Activated T-helper 1 cell treated with anti-CD3 and anti-CD28 coated beads, Interleukin-12 subunit alpha, Interleukin-12 subunit beta, Interleukin-2, Interleukin-4 antibody, amounts not matched to agents 30 ng/mL and 10 ng/mL and 1 ng/mL, durations not matched to agents 14 hours and 24 hours and 36 hours (primary cell): ENCODE results near the gene PRKAR1B. TPM values are rescaled to one million over a fixed set of nuclear protein-coding genes. Genes with fewer than 3 reads are reported as not detected.

ENCODE experiments used
- DNase-seq: peaks from one replicate; pipeline ENCODE4 v3.0.0; 2021; ENCODE audit warnings: low spot score
- H3K27ac Mint-ChIP-seq: one replicate; pipeline ENCODE4 v1.8.0; 2021; ENCODE audit warnings: mild to moderate bottlenecking, mixed read lengths
- H3K27me3 Mint-ChIP-seq: one replicate; pipeline ENCODE4 v1.8.0; 2022; ENCODE audit warnings: mild to moderate bottlenecking, moderate library complexity, mixed read lengths; ENCODE audit not compliant: insufficient read depth
- H3K36me3 Mint-ChIP-seq: one replicate; pipeline ENCODE4 v1.8.0; 2021; ENCODE audit warnings: low read depth, mixed read lengths
- H3K4me1 Mint-ChIP-seq: one replicate; pipeline ENCODE4 v1.8.0; 2021; ENCODE audit warnings: low read depth, mixed read lengths
- H3K4me3 Mint-ChIP-seq: one replicate; pipeline ENCODE4 v1.8.0; 2021; ENCODE audit warnings: mild to moderate bottlenecking, moderate library complexity, mixed read lengths
- H3K9me3 Mint-ChIP-seq: one replicate; pipeline ENCODE4 v1.8.0; 2021; ENCODE audit warnings: mixed read lengths
- intact Hi-C: fragments of 100-400 bp; cut with micrococcal nuclease; formaldehyde crosslinking; loops from one replicate; pipeline ENCODE4 v1.15.1; 2024
- total RNA-seq: library from RNA; stranded (reverse); gene quantifications from 2 replicates; pipeline ENCODE4 v1.2.3, GENCODE V29; 2022

Gene PRKAR1B
- total RNA-seq, 1 donor from 2014 or later = 37.8 TPM

DNA sequence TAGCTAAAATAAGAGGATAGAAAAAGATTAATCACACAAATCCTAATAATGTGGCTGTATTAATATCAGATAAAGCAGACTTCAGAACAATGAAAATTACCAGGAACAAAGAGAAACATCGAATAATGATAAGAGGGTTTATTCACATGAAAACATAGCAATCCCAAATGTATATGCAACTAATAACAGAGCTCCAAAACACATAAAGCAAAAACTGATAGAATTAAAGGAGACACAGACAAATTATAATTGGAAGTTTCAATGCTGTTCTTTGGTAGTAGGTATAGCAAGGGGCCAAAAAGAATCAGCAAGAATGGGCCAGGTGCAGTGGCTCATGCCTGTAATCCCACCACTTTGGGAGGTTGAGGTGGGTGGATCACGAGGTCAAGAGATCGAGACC is 24.0 kb downstream of the PRKAR1B start:
- no peak overlapping the region for H3K27ac Mint-ChIP-seq
- intact Hi-C loops = no loop called here
- no peak overlapping the region for H3K4me3 Mint-ChIP-seq
- H3K36me3 Mint-ChIP-seq = peaks cover 9% of the 10 kb centered on the region
- peaks cover 19% of the 10 kb centered on the region for H3K9me3 Mint-ChIP-seq
- no peak for DNase-seq
- no peaks in the 10 kb centered on the region for H3K27me3 Mint-ChIP-seq
- H3K4me1 Mint-ChIP-seq = no peaks in the 10 kb centered on the region

DNA sequence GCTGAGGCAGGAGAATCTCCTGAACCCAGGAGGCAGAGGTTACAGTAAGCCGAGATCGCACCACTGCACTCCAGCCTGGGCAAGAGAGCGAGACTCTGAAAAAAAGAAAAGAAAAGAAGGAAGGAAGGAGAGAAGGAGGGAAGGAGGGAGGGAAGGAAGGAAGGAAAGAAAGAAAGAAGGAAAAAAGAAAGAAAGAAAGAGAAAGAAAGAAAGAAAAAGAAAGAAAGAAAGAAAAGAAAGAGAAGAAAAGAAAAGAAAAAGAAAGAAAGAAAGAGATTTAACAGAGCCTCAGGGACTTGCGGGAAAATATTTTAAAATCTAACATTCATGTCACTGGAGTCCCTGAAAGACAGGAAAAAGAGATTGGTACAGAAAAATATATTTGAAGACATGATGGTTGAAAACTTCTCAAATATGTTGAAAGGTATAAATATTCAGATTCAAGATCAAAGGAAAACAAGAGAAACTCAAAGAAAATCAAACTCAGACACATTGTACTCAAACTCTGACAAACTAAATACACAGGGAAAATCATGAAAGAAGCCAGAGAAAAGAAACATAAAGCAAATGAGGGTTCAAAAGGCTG is 25.9 kb downstream of the PRKAR1B start:
- Mint-ChIP-seq H3K4me1 (no peaks in the 10 kb centered on the region), H3K4me3 (no peak overlapping the region), H3K9me3 (peaks cover 19% of the 10 kb centered on the region), H3K27ac (no peak overlapping the region), H3K27me3 (no peaks in the 10 kb centered on the region), H3K36me3 (peaks cover 9% of the 10 kb centered on the region)
- intact Hi-C loops = no loop called here
- DNase-seq = no peak

DNA sequence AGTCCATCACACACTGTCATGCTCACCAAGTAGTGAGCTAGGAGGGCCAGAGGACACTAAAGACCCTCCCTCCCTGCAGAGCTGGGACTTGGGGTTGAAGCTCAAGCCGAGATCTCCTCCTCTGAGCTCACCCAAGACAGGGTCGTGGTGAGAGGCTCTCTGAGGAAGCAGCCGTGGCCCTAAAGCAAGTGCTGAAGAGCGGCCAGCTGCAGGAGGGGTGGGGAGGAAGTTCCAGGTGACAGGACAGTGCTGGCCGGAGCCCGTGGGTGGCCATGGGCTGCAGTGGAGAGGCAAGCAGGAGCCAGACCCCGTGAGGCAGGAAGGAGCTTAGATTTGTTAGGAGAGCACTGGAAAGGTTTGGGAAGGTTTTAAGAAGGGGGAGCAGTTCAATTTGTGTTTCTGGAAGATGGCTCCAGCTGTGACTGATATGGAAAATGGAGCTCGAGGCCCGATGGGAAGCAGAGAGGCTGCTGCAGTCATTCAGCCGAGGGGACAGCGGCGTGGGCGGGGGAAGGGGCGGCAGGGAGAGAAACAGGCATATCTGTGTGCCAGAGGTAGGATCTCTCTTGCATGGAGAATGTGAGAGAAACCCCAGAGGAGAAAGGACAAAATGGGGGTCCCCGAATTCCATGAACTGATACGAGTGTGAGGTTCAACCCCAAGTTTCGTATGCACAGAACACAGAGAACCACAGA is 27.5 kb downstream of the PRKAR1B start:
- H3K4me3 Mint-ChIP-seq = no peak overlapping the region
- H3K4me1 Mint-ChIP-seq = no peaks in the 10 kb centered on the region
- peaks cover 9% of the 10 kb centered on the region for H3K36me3 Mint-ChIP-seq
- intact Hi-C loops = no loop called here
- peaks cover 19% of the 10 kb centered on the region for H3K9me3 Mint-ChIP-seq
- H3K27ac Mint-ChIP-seq = no peak overlapping the region
- no peak for DNase-seq
- H3K27me3 Mint-ChIP-seq = no peaks in the 10 kb centered on the region

DNA sequence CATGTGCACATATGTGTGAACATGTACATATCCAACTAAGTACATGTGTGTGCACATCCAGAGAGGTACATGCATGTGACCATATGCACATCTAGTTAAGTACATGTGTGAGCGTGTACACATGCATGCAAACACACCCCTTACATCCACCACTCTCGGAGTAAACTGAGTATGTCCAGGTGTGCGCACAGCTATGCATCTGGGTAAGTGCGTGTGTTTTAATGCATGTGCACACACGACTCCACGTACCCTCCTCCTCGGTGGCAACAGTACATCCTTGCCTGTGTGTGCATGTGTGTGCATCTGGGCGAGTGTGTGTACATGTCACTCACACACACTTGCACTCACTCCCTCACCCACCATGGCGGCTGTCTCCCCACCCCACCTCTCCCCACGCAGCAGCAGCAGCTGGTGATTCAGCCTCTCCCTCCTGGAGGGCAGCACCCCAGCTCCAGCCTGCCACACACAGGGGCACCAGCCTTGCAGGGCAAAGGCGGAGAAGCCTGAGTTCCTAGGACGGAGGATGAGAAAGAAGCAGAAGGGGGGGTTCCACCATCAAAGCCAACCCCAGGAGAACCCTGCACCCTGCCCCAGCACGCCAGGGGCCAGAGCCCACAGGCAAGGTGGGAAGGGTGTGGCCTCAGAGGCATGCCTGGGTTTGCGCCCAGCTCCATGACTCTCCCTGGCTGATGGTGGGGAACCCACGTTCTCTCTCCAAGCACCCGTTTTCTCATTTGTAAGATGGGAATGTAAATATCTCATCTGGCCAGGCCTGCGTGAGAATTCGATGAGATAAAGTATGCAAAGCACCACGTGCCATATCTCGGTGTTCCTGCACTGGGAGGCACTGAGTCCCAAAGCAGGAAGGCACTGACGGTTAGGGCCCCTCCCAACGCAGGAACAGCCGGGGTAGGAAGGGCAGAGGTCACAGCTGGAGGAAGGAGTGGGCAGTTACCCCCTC is 28.3 kb downstream of the PRKAR1B start:
- no peaks in the 10 kb centered on the region for H3K27me3 Mint-ChIP-seq
- no peak overlapping the region for H3K27ac Mint-ChIP-seq
- no peak overlapping the region for H3K4me3 Mint-ChIP-seq
- peaks cover 9% of the 10 kb centered on the region for H3K36me3 Mint-ChIP-seq
- H3K9me3 Mint-ChIP-seq = peaks cover 19% of the 10 kb centered on the region
- DNase-seq = no peak
- H3K4me1 Mint-ChIP-seq = no peaks in the 10 kb centered on the region
- intact Hi-C loops = no loop called here

DNA sequence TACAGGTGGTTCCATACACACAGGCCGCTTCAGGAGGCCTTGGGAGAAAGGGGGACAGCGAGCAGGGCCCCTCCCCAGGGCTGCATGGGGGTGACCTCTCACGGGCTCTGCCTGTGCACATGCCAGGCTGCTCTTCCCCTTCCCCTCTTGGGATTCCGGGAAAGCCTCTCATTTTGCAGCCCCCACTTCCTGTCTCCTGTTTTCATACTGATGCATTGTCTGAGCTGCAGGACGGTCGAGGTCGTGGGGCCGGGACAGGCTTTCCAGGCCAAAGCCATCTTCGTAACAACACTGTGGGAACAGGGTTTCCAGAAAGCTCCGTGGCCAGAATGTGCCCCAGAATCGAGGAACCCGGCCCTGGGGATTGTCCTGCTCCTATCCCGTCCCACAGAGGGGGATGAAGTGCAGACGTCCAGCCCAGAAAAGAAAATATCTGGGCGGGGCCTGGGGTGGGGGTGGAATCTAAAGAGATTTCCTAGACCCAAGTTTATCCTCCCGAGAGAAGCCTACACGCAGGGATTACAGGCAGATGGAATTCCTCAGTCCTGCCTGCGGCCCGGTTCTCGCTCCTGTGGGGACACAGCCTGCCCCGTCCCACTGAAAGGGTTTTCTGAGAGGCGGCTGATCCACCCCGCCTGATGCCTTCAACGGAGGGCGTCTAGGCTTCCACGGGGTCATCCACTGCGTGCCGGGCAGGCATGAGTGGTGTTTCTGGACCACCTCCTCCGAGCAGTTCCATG is 30.1 kb downstream of the PRKAR1B start:
- Mint-ChIP-seq H3K27me3 (no peaks in the 10 kb centered on the region), H3K36me3 (peaks cover 4% of the 10 kb centered on the region), H3K4me1 (no peaks in the 10 kb centered on the region), H3K9me3 (peaks cover 15% of the 10 kb centered on the region), H3K27ac (no peak overlapping the region), H3K4me3 (no peak overlapping the region)
- intact Hi-C loops = no loop called here
- DNase-seq = no peak

DNA sequence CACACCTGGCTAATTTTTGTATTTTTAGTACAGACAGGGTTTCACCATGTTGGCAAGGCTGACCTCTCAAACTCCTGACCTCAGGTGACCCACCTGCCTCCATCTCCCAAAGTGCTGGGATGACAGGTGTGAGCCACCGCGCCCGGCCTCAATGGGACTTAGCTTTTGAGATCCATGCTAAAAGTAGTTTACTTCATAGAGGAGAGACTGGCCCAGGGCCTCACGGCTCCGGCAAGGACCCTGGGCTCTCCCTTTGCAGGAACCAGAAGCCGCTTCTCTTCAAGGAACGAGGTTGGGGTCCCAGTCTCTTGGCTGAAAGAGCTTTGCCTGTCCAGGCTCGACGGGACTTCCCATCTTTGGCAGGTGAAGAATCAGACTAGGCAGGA is 30.7 kb downstream of the PRKAR1B start:
- H3K27ac Mint-ChIP-seq = no peak overlapping the region
- peaks cover 5% of the 10 kb centered on the region for H3K36me3 Mint-ChIP-seq
- intact Hi-C loops = no loop called here
- H3K4me3 Mint-ChIP-seq = no peak overlapping the region
- H3K27me3 Mint-ChIP-seq = no peaks in the 10 kb centered on the region
- H3K4me1 Mint-ChIP-seq = no peaks in the 10 kb centered on the region
- DNase-seq = no peak
- H3K9me3 Mint-ChIP-seq = peaks cover 14% of the 10 kb centered on the region

DNA sequence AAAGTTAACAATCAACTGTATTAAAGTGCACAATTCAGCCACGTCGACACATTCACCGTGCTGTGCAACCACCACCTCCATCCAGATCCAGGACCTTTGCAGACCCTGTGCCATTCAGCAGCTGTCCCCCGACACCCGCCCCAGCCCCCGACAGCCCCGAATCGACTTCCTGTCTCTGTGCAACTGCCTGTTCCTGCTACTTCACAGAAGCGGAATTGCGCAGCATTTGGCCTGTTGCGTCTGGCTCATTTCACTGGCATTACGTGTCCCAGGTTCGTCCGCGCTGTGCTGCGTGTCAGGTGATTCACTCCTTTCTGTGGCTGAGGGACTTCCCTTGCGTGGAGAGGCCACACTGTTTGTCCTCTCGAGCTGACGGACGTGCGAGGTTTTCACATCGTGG is 33.8 kb downstream of the PRKAR1B start:
- intact Hi-C loops = no loop called here
- no peaks in the 10 kb centered on the region for H3K27me3 Mint-ChIP-seq
- peaks cover 8% of the 10 kb centered on the region for H3K36me3 Mint-ChIP-seq
- H3K4me1 Mint-ChIP-seq = no peaks in the 10 kb centered on the region
- peaks cover 22% of the 10 kb centered on the region for H3K9me3 Mint-ChIP-seq
- DNase-seq = no peak
- H3K27ac Mint-ChIP-seq = no peak overlapping the region
- no peak overlapping the region for H3K4me3 Mint-ChIP-seq

DNA sequence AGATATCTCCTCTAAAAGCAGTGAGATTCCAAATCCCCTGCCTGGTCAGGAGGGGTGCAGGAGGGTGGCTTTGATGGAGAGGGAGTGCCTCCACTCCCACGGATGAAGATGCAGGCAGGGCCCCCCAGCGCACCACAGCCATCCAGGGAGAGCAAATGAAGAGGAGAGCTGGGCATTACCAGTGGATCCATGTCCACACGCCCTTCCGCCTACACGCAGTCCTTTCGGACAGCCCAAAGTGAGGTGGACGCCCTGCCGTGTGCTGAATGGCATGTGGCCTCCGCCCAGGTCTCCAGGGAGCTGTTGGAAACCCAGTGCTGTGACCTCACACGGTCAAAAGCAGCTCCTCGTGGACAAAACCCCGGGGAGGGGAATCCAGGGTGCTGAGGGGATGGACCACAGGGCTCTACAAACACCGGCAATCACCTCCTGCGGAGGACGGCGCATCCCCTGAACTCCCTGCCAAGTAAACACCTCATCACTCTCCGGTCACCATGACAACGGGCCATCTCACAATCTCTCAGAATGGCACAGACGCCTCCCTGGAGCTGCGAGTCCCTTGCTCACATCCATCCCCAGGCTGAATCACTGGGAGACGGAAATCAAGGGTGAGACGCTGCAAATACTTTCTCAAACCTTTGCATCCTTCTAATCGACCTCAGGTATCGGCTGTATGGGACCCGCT is 35.6 kb downstream of the PRKAR1B start:
- H3K9me3 Mint-ChIP-seq = peaks cover 35% of the 10 kb centered on the region
- no peak for DNase-seq
- no peaks in the 10 kb centered on the region for H3K27me3 Mint-ChIP-seq
- peaks cover 12% of the 10 kb centered on the region for H3K36me3 Mint-ChIP-seq
- peak overlapping the region; percentile 31 for H3K27ac Mint-ChIP-seq
- no peak overlapping the region for H3K4me3 Mint-ChIP-seq
- H3K4me1 Mint-ChIP-seq = no peaks in the 10 kb centered on the region
- intact Hi-C loops = no loop called here

DNA sequence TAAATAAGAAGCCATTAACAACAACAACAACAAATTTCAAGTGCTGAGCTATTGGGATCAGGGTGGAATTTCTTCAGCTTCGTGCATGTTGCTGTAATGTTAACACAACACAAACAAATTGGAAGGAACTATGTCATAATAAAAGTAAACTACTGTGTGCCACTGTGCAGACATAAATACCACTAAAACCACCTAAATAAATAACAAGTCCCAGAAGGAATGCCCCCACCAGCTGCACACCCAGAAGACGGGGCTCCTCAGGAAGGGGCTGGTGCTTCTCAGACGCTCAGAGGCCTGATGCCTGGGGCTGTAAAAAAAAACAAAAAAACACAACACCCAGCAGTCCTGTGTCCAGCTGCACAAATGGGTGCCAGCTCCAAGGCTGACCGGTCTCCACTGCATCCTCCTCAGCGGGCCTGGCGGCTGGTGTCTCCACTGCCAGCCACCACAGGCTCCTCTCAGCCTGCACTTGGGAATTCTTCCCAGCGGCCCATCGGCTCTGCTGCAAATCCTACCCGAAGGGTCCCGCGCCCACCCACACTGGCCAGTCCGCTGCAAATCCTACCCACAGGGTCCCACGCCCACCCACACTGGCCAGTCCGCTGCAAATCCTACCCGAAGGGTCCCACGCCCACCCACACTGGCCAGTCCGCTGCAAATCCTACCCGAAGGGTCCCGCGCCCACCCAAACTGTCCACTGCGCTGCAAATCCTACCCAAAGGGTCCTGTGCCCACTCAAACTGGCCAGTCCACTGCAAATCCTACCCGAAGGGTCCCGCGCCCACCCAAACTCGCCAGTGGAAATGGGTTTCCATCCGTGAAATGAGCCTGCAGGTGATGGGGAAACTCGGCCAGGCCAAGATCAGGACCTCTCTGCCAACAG is 36.4 kb downstream of the PRKAR1B start:
- Mint-ChIP-seq H3K36me3 (peaks cover 12% of the 10 kb centered on the region), H3K4me3 (no peak overlapping the region), H3K27me3 (no peaks in the 10 kb centered on the region), H3K27ac (no peak overlapping the region), H3K9me3 (peaks cover 42% of the 10 kb centered on the region), H3K4me1 (no peaks in the 10 kb centered on the region)
- intact Hi-C loops = no loop called here
- no peak for DNase-seq

DNA sequence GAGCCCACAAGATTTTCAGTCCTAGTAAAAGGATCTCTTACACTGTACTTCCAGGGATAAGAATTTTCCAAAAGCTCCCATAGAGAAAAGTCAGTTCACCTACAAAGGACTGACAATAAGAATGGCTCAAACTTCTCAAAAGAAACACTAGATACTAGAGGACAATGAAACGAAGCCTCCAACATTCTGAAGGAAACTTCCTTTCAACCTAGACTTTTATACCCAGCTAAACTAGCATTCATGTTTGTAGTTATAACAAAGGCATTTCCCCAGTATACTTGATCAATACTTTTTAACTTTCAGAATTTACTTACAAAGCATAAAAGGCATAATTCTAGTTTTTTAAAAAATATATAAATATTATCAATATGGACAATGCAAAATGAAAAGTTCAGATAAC is 41.5 kb downstream of the PRKAR1B start:
- H3K27me3 Mint-ChIP-seq = no peaks in the 10 kb centered on the region
- H3K27ac Mint-ChIP-seq = no peak overlapping the region
- H3K4me1 Mint-ChIP-seq = no peaks in the 10 kb centered on the region
- intact Hi-C loops = no loop called here
- no peak overlapping the region for H3K4me3 Mint-ChIP-seq
- peaks cover 53% of the 10 kb centered on the region for H3K9me3 Mint-ChIP-seq
- no peak for DNase-seq
- H3K36me3 Mint-ChIP-seq = peaks cover 15% of the 10 kb centered on the region

DNA sequence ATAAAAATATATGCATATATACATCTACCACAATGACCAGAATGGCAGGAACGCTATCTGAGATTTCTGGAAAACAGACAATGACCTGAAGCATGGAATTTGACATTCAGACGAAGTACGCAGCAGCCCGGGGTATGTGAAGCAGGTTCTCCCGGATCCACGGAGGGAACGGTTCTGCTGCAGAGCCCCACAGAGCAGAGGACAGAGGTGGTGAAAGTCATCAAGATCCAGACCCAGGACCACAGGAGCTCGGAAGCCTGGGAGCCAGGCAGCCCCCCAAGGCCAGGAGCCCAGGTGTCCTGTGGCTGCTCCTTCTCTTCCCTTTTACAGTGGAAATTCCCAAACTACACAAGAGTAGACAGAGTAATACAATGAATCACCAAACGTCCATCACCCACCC is 42.7 kb downstream of the PRKAR1B start:
- peaks cover 52% of the 10 kb centered on the region for H3K9me3 Mint-ChIP-seq
- intact Hi-C loops = no loop called here
- H3K36me3 Mint-ChIP-seq = peaks cover 19% of the 10 kb centered on the region
- no peak overlapping the region for H3K27ac Mint-ChIP-seq
- no peak for DNase-seq
- no peaks in the 10 kb centered on the region for H3K27me3 Mint-ChIP-seq
- no peaks in the 10 kb centered on the region for H3K4me1 Mint-ChIP-seq
- H3K4me3 Mint-ChIP-seq = no peak overlapping the region
